Muscle layer of colon (tissue), 2 donors: ENCODE data around the gene SLC25A44.

ENCODE experiments used
- H3K27ac ChIP-seq: one replicate; pipeline ENCODE4 v1.7.0; 2013; ENCODE audit warnings: low read depth, mild to moderate bottlenecking, low read length, moderate library complexity
- H3K27me3 ChIP-seq, 2 donors: one replicate each; pipeline ENCODE4 v1.7.0; 2013; ENCODE audit warnings: low read length in 2 of 2, mild to moderate bottlenecking in 2 of 2; ENCODE audit not compliant: insufficient read depth in 2 of 2, control insufficient read depth in 1 of 2
- H3K36me3 ChIP-seq: one replicate; pipeline ENCODE4 v1.7.0; 2013; ENCODE audit warnings: mild to moderate bottlenecking, low read length; ENCODE audit not compliant: insufficient read depth
- H3K4me1 ChIP-seq: one replicate; pipeline ENCODE4 v1.7.0; 2013; ENCODE audit warnings: mild to moderate bottlenecking, low read length; ENCODE audit not compliant: insufficient read depth
- H3K4me3 ChIP-seq, 2 donors: one replicate each; pipeline ENCODE4 v1.7.0; 2013; ENCODE audit warnings: low read length in 2 of 2, low read depth in 1 of 2, mild to moderate bottlenecking in 1 of 2, moderate library complexity in 1 of 2
- H3K9ac ChIP-seq: one replicate; pipeline ENCODE4 v1.7.0; 2013; ENCODE audit warnings: low read length
- H3K9me3 ChIP-seq: one replicate; pipeline ENCODE4 v1.7.0; 2013; ENCODE audit warnings: mild to moderate bottlenecking, low read length
- donor health status: abdominal sarcoma.
- donor health status: Adenocarcinoma of cecum.

SLC25A44 gene, protein sequence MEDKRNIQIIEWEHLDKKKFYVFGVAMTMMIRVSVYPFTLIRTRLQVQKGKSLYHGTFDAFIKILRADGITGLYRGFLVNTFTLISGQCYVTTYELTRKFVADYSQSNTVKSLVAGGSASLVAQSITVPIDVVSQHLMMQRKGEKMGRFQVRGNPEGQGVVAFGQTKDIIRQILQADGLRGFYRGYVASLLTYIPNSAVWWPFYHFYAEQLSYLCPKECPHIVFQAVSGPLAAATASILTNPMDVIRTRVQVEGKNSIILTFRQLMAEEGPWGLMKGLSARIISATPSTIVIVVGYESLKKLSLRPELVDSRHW

DNA sequence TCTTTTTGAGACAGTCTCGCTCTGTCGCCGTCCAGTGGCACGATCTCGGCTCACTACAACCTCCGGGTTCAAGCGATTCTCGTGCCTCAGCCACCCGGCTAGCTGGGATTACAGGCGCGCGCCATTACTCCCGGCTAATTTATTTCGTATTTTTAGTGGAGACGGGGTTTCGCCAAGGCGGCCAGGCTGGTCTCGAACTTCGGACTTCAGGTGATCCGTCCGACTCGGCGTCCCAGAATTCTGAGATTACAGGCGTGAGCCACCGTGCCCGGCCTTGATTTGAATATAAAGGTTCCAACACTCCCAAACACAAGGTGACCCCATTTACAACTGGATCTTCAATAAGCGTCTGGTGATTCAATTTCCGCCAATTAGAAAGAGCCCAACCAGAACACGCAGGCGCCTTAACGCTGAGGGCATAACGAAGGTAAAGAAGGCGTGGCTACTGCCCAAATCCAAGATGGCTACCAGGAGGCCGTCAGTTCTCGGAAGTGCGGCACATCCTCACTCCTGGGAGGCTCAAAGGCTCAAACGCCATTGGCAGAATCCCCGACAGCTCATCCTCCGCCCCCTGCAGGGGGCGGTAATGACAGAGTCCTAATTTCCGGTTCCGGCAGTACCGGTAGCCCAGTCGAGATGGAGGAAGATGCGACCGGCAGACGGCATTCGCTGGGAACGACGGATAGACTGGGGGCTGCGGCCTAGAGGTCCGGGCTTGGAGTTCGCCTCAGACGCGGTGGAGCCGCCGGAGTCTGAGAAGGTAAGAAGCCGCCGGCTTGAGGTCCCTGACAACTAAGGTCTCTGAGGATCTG lies at the start of gene SLC25A44:
SLC25A44 (plus strand) TSS at position 617 of the 812 bp plus-strand sequence. CDS start 5,744 bp downstream, outside the sequence.
- H3K4me1 ChIP-seq: peaks cover 22% of the 10 kb centered on the region
- peak within 1 kb of the TSS; percentile 65 for H3K27ac ChIP-seq
- H3K9ac ChIP-seq: peak within 1 kb of the TSS; percentile 90
- no peaks in the 10 kb centered on the region for H3K36me3 ChIP-seq
- peak within 1 kb of the TSS; percentile 27 to 97 for H3K4me3 ChIP-seq
- no peaks in the 10 kb centered on the region for H3K9me3 ChIP-seq
- no peaks in the 10 kb centered on the region for H3K27me3 ChIP-seq

DNA sequence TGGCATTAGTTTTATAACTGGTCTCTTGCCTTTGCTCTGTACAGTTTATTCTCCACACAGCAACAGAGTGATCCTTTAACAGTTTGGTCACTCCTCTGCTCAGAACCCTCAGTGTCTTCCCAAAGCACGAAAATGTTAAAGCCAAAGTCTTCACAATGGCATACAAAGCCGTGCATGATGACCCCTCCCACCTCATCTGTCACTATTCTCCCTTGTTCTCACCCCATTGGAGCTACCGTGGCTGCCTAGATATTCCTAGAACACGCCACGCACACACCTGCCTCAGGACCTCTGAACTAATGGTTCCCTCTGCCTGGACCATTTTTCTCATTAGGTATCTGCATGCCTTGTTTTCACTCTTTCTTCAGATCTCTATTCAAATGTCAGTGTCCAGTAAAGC lies 49.2 kb upstream of the SLC25A44 start:
- Histone ChIP-seq H3K27me3 (peaks cover 6 to 7% of the 10 kb centered on the region in 2 donors), H3K4me3 (no peak overlapping the region), H3K9me3 (no peaks in the 10 kb centered on the region), H3K9ac (no peak overlapping the region), H3K27ac (no peak overlapping the region), H3K36me3 (peaks cover 11% of the 10 kb centered on the region), H3K4me1 (peaks cover 44% of the 10 kb centered on the region)

DNA sequence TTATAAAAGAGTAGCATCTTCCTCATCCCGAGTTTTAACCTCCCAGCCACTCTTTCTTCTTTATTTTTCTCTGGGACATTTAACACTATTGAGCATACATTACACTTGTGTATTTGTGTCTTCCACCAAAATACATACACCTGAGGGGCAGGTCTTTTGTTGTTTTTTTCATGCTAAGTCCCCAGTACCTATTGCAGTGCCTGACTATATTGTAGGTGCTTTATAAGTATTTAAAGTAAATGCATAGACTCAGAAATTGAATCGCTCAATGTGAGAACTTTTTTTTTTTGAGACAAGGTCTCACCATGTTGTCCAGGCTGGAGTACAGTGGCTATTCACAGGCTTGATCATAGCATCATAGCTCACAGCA lies 48.3 kb upstream of the SLC25A44 start:
- Histone ChIP-seq H3K27me3 (peaks cover 8 to 15% of the 10 kb centered on the region in 2 donors), H3K36me3 (peaks cover 2% of the 10 kb centered on the region), H3K9ac (no peak overlapping the region), H3K27ac (no peak overlapping the region), H3K4me3 (no peak overlapping the region), H3K9me3 (no peaks in the 10 kb centered on the region), H3K4me1 (peaks cover 35% of the 10 kb centered on the region)

DNA sequence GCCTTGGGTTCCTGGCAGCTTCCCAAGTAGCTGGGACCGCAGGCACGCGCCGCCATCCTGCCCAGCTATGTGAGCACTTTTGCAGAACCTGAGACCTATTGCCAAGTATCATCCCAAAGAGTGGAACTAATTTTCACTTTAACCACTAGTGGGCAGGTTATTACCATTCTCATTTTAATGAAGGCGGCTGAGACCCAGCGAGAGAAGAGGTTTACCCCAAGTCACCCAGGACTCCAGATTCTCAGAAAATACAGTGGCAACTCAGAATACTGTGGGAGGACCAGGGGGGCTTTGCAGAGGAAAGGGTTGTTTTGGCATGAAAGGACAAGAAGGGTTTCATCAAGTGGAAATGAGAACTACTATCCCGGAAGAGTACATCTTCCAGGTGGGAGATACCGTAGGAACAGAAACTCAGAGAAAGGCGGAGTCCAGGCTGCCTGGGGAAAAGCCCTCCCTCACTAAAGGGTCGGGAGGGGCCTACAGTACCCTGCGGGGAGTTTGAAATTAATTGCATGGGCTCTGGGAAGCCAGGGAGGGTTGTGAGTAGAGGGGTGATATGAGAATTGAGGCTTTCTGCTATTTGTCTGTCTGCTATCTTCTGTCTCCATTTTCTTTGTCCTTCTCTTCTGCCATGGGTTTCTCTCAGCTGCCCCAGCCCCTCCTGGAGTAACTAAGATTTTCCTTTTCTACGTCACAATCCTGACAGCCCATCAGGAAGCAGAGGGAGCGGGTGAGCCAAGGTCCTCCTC lies 47.7 kb upstream of the SLC25A44 start:
- Histone ChIP-seq H3K9ac (peak overlapping the region; percentile 13), H3K27me3 (peaks cover 13 to 19% of the 10 kb centered on the region in 2 donors), H3K36me3 (no peaks in the 10 kb centered on the region), H3K4me1 (peaks cover 30% of the 10 kb centered on the region), H3K27ac (no peak overlapping the region), H3K4me3 (peak overlapping the region in 1 of 2 donors; percentile 2), H3K9me3 (no peaks in the 10 kb centered on the region)

DNA sequence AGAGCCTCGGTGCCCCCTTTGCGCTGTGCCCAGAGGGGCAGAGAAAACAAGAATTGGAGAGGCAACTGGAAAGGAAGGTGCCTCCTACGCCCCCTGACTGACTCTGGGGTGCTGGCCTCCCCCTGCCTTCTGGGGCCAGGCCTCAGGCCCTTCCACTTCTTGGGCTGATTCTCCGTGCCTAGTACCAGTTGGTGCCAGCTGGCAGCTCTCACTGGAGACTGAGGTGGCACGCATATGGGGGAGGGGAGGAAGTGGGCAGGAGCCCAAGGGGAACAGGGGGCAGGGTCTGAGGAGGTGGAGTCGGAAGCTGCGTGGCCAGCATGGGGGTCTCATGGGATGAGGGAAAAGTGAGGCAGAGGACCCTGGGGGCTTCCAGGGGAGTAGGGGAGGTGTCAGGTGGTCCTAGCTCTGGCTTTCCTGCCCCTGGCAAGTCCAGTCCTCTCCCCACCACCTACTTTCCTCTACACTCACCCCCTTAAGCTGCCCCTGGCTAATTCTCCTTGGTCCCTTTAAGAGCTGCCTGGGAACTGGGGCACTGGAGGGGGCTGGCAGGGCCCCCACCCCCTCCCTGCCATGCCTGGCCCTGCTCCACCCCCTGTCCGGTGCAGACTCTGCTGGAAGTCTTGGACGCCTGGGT lies 47.0 kb upstream of the SLC25A44 start:
- H3K27ac ChIP-seq: no peak overlapping the region
- H3K36me3 ChIP-seq: no peaks in the 10 kb centered on the region
- H3K27me3 ChIP-seq: peaks cover 13 to 21% of the 10 kb centered on the region in 2 donors
- H3K4me1 ChIP-seq: peaks cover 23% of the 10 kb centered on the region
- H3K9me3 ChIP-seq: no peaks in the 10 kb centered on the region
- H3K9ac ChIP-seq: peak overlapping the region; percentile 13
- H3K4me3 ChIP-seq: peak overlapping the region in 1 of 2 donors; percentile 2

DNA sequence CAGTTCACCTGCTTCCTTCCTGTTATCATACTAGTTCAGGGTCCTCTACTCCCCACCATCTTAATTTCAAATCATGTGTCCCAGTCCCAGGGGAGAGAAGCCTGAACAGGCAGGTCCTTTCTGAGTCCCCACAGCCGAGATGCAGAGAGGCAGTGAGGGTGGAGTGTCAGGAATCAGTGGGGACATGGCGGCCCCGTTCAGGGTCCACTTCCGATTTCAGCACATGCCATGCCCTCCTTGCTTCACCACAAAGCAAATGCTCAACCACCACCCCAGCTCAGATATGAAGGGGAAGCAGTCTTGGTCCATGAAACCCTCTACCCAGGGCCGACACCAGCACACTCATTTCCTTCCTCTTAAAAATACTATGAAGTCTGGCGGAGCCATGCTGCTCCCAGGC lies 45.7 kb upstream of the SLC25A44 start:
- H3K36me3 ChIP-seq: no peaks in the 10 kb centered on the region
- peaks cover 13 to 21% of the 10 kb centered on the region in 2 donors for H3K27me3 ChIP-seq
- H3K4me1 ChIP-seq: peaks cover 23% of the 10 kb centered on the region
- H3K9ac ChIP-seq: no peak overlapping the region
- no peak overlapping the region for H3K4me3 ChIP-seq
- no peaks in the 10 kb centered on the region for H3K9me3 ChIP-seq
- H3K27ac ChIP-seq: no peak overlapping the region

DNA sequence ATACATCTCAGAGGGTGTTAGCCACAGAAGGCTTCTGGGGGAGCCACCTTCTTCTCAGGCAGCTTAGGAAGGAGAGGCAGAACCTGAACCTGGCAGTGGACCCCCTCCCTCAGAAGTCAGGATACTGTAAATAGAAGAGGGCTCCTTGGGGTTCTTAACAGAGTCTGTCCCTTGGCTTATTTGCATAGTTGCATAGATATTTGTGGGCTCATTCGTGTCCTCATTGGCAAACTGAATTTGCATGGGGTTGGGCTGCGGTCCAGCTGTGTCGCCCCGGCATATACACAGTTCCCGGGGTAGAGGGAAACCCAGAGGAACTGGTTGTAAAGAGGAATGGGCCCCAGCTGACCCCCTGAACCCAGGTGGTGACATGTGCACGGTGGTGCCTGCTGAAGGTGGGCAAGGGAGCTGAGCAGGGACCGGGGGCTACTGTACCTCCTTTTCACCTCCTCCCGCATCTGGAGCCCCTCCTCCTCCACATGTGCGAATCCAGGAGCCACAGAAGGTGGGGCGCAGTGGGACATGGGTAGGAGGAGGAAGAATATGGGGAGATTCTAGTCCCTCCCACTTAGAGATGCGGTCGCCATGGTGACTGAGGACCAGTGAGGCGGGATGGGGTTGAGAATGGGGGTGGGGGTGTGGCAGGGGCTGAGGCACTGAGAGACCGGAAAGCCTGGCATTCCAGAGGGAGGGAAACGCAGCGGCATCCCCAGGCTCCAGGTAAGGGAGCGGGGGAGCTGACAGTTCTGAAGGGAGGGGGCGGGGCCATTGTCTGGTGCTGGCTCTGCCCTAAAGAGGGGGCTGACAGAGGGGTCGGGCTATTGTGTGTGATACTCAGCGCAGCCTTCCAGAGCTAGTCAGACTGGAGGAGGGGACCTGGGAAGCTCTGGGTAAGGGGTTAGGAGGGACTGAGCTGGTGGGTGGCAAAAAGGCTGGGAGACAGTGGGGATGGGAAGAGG lies 44.3 kb upstream of the SLC25A44 start:
- Histone ChIP-seq H3K4me3 (no peak overlapping the region), H3K27ac (no peak overlapping the region), H3K9me3 (no peaks in the 10 kb centered on the region), H3K36me3 (no peaks in the 10 kb centered on the region), H3K9ac (no peak overlapping the region), H3K27me3 (peaks cover 13 to 21% of the 10 kb centered on the region in 2 donors), H3K4me1 (peaks cover 16% of the 10 kb centered on the region)

DNA sequence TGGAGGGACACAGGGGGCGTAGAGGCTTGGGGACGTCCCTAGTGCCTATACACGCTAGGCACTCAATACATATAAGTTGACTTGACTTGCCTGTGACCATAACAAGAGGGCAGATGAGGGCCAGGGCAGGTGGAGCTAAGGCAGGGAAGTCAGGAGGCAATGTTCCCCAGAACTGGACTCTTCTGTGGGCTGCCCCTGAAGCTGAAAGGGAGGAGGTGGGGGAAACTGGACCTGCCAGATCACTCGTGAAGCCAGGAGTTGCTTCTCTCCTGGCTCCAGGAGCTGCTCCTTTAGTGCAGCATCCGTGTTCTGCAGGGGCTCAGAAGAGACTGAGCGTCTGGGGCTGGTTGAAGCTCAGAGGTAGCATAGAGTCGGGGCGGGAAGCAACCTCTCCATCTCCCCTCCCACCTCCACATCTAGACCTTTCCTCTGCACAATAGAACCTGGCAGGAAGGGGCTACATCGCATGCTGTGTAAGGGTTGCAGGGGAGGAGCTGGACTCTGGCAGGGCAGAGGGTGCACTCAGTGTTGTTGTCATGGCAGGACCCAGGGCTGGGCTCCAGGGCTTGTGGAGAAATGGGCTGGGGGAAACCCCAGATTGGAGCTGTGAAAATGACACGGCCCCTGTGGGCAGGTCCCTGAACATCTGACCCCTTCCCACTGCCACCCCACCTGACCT lies 43.4 kb upstream of the SLC25A44 start:
- Histone ChIP-seq H3K4me1 (peaks cover 16% of the 10 kb centered on the region), H3K4me3 (no peak overlapping the region), H3K9ac (no peak overlapping the region), H3K27ac (no peak overlapping the region), H3K9me3 (no peaks in the 10 kb centered on the region), H3K27me3 (peaks cover 13 to 21% of the 10 kb centered on the region in 2 donors), H3K36me3 (no peaks in the 10 kb centered on the region)

DNA sequence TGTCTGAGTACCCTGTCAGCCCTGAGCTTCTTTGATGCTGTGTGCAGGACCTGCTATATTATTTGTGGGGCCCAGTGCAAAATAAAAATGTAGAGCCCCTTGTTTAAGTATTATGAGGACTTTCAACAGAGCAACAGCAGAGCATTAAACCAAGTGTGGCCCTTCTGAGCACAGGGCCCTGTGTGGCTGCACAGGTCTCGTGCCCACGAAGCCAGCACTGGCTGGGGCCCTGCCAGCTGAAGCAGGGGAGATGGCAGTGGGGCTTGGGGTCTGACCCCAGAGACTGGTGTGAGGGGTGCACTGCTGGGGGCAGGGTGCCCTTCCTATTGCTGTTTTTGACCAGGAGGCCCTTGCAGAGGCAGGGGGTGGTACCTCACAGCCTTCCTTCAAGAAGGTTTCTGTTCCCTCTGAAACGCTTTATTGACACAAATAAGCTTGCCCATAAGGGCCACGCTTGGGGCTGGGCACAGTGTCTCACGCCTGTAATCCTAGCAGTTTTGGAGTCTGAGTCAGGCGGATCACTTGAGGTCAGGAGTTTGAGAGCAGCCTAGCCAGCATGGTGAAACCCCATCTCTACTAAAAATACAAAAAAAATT lies 42.7 kb upstream of the SLC25A44 start:
- no peaks in the 10 kb centered on the region for H3K9me3 ChIP-seq
- no peak overlapping the region for H3K4me3 ChIP-seq
- H3K4me1 ChIP-seq: peaks cover 10% of the 10 kb centered on the region
- H3K9ac ChIP-seq: no peak overlapping the region
- no peak overlapping the region for H3K27ac ChIP-seq
- H3K36me3 ChIP-seq: no peaks in the 10 kb centered on the region
- peaks cover 13 to 21% of the 10 kb centered on the region in 2 donors for H3K27me3 ChIP-seq
